ENCODE data around the gene PWWP2B.

GRCh38 chr10:132427006-132427771 is 30.2 kb downstream of the PWWP2B start:
- TF ChIP-seq CTCF (IDR thresholded peaks at IDR 0.05; ENCODE audit: low read depth, low read length) (no peak), POLR2A (IDR thresholded peaks at IDR 0.05; ENCODE audit: extremely low read depth, insufficient read length) (no peak), MAX (IDR thresholded peaks at IDR 0.05; ENCODE audit: low read depth, low read length) (no peak)

Measured in NB4 (cell line).